ENCODE measurements around the gene GNGT1. TPM values are rescaled to one million over a fixed set of nuclear protein-coding genes. Genes with fewer than 3 reads are reported as not detected.

The GNGT1 gene
- total RNA-seq, 1 experiment from 2014 or later, result 0.20 TPM

DNA sequence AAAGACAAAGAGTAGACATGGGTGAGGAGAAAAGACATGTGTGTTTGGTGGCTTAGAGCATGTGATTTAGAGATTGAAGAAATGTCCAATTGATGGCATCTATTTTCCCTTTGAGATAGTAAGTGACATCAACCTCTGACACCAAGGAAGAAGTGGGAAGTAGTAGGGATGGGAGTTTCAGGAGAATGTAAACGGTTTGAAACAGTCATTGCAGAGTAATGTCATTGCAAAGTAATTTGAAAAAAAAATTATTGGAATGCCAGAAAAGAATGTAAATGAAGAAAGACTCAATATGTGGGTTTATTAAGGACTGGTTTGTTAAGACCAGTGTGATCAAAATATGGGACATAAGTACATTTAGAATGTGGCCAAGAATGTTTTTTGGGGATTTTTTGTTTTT is 41.7 kb downstream of the GNGT1 start:
- H3K27ac ChIP-seq (ENCODE audit: insufficient read length, low read depth, low read length), result no peak overlapping the region
- no peak overlapping the region for H4K91ac ChIP-seq (ENCODE audit: insufficient read length, low read depth, low read length)
- no peak overlapping the region for H3K23ac ChIP-seq (ENCODE audit: insufficient read length, low read depth, low read length)
- Mint-ChIP-seq H3K27me3 (ENCODE audit: low read depth) (no peaks in the 10 kb centered on the region; the same call in 1 of the 2 replicates), H3K27ac (no peak overlapping the region), H3K4me1 (no peaks in the 10 kb centered on the region), H3K9me3 (no peaks in the 10 kb centered on the region), H3K36me3 (ENCODE audit: insufficient read depth in 1 of 3, low read depth in 3 of 3) (no peaks in the 10 kb centered on the region), H3K4me3 (no peak overlapping the region)
- DNase-seq, result no peak
- no peak overlapping the region for H2BK12ac ChIP-seq (ENCODE audit: insufficient read length, low read depth, low read length)
- H4K5ac ChIP-seq (ENCODE audit: insufficient read length, low read depth, low read length), result no peak overlapping the region
- H2BK120ac ChIP-seq (ENCODE audit: low read depth, low read length, poor library complexity, severe bottlenecking), result no peak overlapping the region
- H2BK20ac ChIP-seq (ENCODE audit: low read depth, low read length, poor library complexity, severe bottlenecking), result no peak overlapping the region
- no peak overlapping the region for H3K4me2 ChIP-seq (ENCODE audit: insufficient read depth, insufficient read length, low read length)
- H3K4me1 ChIP-seq (ENCODE audit: insufficient read depth, low read length), result no peaks in the 10 kb centered on the region
- no peak overlapping the region for H3K4ac ChIP-seq (ENCODE audit: low read depth, low read length)
- H2BK15ac ChIP-seq (ENCODE audit: low read depth, low read length), result no peak overlapping the region
- H3K27me3 ChIP-seq (ENCODE audit: insufficient read depth, low read length), result no peaks in the 10 kb centered on the region
- no peak overlapping the region for H3K56ac ChIP-seq (ENCODE audit: insufficient read length, low read depth, low read length)
- H3K23me2 ChIP-seq (ENCODE audit: insufficient read length, low read depth, low read length, poor library complexity, severe bottlenecking), result no peaks in the 10 kb centered on the region
- no peak overlapping the region for H3K14ac ChIP-seq (ENCODE audit: insufficient read depth, low read length)
- no peak overlapping the region for H2BK5ac ChIP-seq (ENCODE audit: insufficient read length, low read length)
- H2AFZ ChIP-seq (ENCODE audit: low read length), result no peak overlapping the region
- no peak overlapping the region for H4K8ac ChIP-seq (replicated peaks; ENCODE audit: insufficient read length, low read depth, low read length)
- H3K79me2 ChIP-seq (ENCODE audit: insufficient read depth, low read length), result no peaks in the 10 kb centered on the region
- no peaks in the 10 kb centered on the region for H3K9me3 ChIP-seq (ENCODE audit: control insufficient read depth, low read depth, low read length)
- H4K20me1 ChIP-seq (ENCODE audit: control insufficient read depth, insufficient read depth, insufficient read length), result no peaks in the 10 kb centered on the region
- no CpG with 5 or more reads among the region's 1 CpG for WGBS (ENCODE audit: extremely low coverage, insufficient read length, low lambda C conversion rate)
- no peak overlapping the region for H3T11ph ChIP-seq (ENCODE audit: low read length)
- no peak overlapping the region for H2AK5ac ChIP-seq (ENCODE audit: insufficient read length, low read length)
- H3K79me1 ChIP-seq (ENCODE audit: insufficient read depth, low read depth, low read length, poor library complexity, severe bottlenecking), result no peaks in the 10 kb centered on the region
- H3K9ac ChIP-seq (ENCODE audit: extremely low read depth, insufficient read length, low read length), result no peak overlapping the region
- no peak overlapping the region for H3K18ac ChIP-seq (ENCODE audit: insufficient read length, low read depth, low read length)
- TF ChIP-seq, protein P1, sequence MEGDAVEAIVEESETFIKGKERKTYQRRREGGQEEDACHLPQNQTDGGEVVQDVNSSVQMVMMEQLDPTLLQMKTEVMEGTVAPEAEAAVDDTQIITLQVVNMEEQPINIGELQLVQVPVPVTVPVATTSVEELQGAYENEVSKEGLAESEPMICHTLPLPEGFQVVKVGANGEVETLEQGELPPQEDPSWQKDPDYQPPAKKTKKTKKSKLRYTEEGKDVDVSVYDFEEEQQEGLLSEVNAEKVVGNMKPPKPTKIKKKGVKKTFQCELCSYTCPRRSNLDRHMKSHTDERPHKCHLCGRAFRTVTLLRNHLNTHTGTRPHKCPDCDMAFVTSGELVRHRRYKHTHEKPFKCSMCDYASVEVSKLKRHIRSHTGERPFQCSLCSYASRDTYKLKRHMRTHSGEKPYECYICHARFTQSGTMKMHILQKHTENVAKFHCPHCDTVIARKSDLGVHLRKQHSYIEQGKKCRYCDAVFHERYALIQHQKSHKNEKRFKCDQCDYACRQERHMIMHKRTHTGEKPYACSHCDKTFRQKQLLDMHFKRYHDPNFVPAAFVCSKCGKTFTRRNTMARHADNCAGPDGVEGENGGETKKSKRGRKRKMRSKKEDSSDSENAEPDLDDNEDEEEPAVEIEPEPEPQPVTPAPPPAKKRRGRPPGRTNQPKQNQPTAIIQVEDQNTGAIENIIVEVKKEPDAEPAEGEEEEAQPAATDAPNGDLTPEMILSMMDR (conservative IDR thresholded peaks at IDR 0.05), result no peak

All from H9 (cell line).